GM06990 (cell line): ENCODE data around the gene GAGE2A.
"Not testable (repeated sequence)": the region's sequence is repeated elsewhere in the genome, so short reads cannot be mapped to it uniquely, and the experiment has no call there.

Source experiments
- DNase-seq: peaks from one replicate; pipeline ENCODE4 v3.0.0-alpha.2; 2011; ENCODE audit not compliant: insufficient read length; ENCODE audit errors: extremely low read depth
- H3K27me3 ChIP-seq: replicated peaks from 2 replicates; pipeline ENCODE4 v1.6.0; 2011; ENCODE audit warnings: low read length; ENCODE audit not compliant: control insufficient read depth, insufficient read depth
- H3K36me3 ChIP-seq: 2 replicates; pipeline ENCODE4 v1.5.1; 2011; ENCODE audit warnings: low read length; ENCODE audit not compliant: control insufficient read depth, insufficient read depth
- H3K4me3 ChIP-seq: replicated peaks from 2 replicates; pipeline ENCODE4 v1.5.1; 2011; ENCODE audit warnings: low read depth, mild to moderate bottlenecking, control low read depth, low read length

The GAGE2A gene

DNA sequence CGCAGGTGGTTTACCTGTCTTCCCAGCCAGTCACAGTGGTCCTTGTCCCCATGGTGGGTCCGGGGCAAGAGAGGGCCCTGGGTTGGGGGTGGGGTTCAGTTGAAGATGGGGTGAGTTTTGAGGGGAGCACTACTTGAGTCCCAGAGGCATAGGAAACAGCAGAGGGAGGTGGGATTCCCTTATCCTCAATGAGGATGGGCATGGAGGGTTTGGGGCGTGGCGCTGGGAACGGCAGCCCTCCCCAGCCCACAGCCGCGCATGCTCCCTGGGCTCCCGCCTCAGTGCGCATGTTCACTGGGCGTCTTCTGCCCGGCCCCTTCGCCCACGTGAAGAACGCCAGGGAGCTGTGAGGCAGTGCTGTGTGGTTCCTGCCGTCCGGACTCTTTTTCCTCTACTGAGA is at the start of gene GAGE2A:
Gene GAGE2A (plus strand): TSS at position 301 of the 400 bp plus-strand sequence. CDS start 1,155 bp downstream, outside the sequence.
- not testable (repeated sequence) for DNase-seq, H3K36me3 ChIP-seq, H3K4me3 ChIP-seq, H3K27me3 ChIP-seq

GRCh38 chrX:49541433-49541832 is 47.9 kb upstream of the GAGE2A start, which contains the start of gene GAGE12D:
TSS of gene GAGE12D (plus strand) at chrX:49541733. CDS start at chrX:49542888, 1,155 bp downstream.
- H3K27me3 ChIP-seq, H3K4me3 ChIP-seq, H3K36me3 ChIP-seq, DNase-seq: not testable (repeated sequence)

DNA sequence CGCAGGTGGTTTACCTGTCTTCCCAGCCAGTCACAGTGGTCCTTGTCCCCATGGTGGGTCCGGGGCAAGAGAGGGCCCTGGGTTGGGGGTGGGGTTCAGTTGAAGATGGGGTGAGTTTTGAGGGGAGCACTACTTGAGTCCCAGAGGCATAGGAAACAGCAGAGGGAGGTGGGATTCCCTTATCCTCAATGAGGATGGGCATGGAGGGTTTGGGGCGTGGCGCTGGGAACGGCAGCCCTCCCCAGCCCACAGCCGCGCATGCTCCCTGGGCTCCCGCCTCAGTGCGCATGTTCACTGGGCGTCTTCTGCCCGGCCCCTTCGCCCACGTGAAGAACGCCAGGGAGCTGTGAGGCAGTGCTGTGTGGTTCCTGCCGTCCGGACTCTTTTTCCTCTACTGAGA is 38.3 kb upstream of the GAGE2A start, which contains the start of gene GAGE12E:
Gene GAGE12E (plus strand): TSS at position 301 of the 400 bp plus-strand sequence. CDS start 1,155 bp downstream, outside the sequence.
- DNase-seq, H3K36me3 ChIP-seq, H3K4me3 ChIP-seq, H3K27me3 ChIP-seq: not testable (repeated sequence)

DNA sequence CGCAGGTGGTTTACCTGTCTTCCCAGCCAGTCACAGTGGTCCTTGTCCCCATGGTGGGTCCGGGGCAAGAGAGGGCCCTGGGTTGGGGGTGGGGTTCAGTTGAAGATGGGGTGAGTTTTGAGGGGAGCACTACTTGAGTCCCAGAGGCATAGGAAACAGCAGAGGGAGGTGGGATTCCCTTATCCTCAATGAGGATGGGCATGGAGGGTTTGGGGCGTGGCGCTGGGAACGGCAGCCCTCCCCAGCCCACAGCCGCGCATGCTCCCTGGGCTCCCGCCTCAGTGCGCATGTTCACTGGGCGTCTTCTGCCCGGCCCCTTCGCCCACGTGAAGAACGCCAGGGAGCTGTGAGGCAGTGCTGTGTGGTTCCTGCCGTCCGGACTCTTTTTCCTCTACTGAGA is 28.8 kb upstream of the GAGE2A start, which contains the start of gene GAGE12F:
Gene GAGE12F (plus strand): TSS at position 301 of the 400 bp plus-strand sequence. CDS start 1,155 bp downstream, outside the sequence.
- not testable (repeated sequence) for DNase-seq, H3K27me3 ChIP-seq, H3K4me3 ChIP-seq, H3K36me3 ChIP-seq

GRCh38 chrX:49568728-49569127 is 20.6 kb upstream of the GAGE2A start:
- not testable (repeated sequence) for H3K4me3 ChIP-seq, DNase-seq, H3K27me3 ChIP-seq, H3K36me3 ChIP-seq

DNA sequence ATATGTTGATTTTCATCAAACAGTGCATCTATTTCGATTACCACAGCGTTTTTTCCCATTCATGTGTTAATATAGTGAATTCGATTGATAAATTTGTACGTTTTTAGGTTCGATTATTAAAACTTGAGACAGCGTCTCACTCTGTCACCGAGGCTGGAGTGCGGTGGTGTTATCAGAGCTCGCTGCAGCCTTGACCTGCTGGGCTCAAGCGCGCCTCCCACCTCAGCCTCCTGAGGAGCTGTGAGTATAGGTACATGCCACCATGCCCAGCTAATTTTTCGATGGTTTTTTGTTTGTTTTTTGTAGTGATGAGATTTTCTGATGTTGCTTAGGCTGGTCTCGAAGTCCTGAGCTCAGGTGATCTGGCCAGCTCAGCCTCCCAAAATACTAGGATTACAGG is 20.1 kb upstream of the GAGE2A start:
- not testable (repeated sequence) for H3K27me3 ChIP-seq, H3K36me3 ChIP-seq, H3K4me3 ChIP-seq, DNase-seq

- H3K36me3 ChIP-seq, H3K4me3 ChIP-seq, H3K27me3 ChIP-seq, DNase-seq: not testable (repeated sequence)
Measured at GRCh38 chrX:49570100-49570499, 19.2 kb upstream of the GAGE2A start, which contains the start of gene GAGE12G. TSS of gene GAGE12G (plus strand) at chrX:49570400. CDS start at chrX:49571555, 1,155 bp downstream.

DNA sequence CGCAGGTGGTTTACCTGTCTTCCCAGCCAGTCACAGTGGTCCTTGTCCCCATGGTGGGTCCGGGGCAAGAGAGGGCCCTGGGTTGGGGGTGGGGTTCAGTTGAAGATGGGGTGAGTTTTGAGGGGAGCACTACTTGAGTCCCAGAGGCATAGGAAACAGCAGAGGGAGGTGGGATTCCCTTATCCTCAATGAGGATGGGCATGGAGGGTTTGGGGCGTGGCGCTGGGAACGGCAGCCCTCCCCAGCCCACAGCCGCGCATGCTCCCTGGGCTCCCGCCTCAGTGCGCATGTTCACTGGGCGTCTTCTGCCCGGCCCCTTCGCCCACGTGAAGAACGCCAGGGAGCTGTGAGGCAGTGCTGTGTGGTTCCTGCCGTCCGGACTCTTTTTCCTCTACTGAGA is 9.6 kb upstream of the GAGE2A start, which contains the start of gene GAGE12H:
Gene GAGE12H (plus strand): TSS at position 301 of the 400 bp plus-strand sequence. CDS start 1,155 bp downstream, outside the sequence.
- not testable (repeated sequence) for H3K4me3 ChIP-seq, H3K27me3 ChIP-seq, H3K36me3 ChIP-seq, DNase-seq

- H3K4me3 ChIP-seq, DNase-seq, H3K36me3 ChIP-seq: not testable (repeated sequence)
Measured at GRCh38 chrX:49589769-49590478, 628 bp downstream of the GAGE2A start.

DNA sequence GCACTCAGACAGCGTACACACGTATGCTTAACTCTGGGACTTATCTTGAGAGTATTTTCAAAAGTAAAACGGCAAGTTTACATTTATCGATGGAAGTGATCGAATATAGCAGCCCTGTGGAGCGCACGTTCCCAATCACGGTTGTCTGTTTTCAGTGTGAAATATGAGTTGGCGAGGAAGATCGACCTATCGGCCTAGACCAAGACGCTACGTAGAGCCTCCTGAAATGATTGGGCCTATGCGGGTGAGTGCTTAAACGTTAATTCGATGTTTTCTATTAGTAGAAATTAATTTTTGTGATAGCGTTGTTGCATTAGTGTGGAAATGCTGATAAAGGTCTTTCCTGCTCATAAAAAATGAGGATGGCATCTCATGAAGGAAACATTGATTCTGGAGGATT is 1.2 kb downstream of the GAGE2A start:
- H3K36me3 ChIP-seq, H3K27me3 ChIP-seq, H3K4me3 ChIP-seq, DNase-seq: not testable (repeated sequence)

More at GRCh38 chrX:49589769-49590478, 628 bp downstream of the GAGE2A start:
- not testable (repeated sequence) for H3K27me3 ChIP-seq

GRCh38 chrX:49598720-49599119 is 9.4 kb downstream of the GAGE2A start, which contains the start of gene GAGE1:
TSS of gene GAGE1 (plus strand) at chrX:49599020. CDS start at chrX:49600175, 1,155 bp downstream.
- not testable (repeated sequence) for DNase-seq, H3K36me3 ChIP-seq, H3K27me3 ChIP-seq, H3K4me3 ChIP-seq
